ENCODE data around the gene TRMT10A. TPM values are rescaled to one million over a fixed set of nuclear protein-coding genes. Genes with fewer than 3 reads are reported as not detected.

Gene TRMT10A
- total RNA-seq, 1 experiment from 2014 or later = 7.4 TPM

DNA sequence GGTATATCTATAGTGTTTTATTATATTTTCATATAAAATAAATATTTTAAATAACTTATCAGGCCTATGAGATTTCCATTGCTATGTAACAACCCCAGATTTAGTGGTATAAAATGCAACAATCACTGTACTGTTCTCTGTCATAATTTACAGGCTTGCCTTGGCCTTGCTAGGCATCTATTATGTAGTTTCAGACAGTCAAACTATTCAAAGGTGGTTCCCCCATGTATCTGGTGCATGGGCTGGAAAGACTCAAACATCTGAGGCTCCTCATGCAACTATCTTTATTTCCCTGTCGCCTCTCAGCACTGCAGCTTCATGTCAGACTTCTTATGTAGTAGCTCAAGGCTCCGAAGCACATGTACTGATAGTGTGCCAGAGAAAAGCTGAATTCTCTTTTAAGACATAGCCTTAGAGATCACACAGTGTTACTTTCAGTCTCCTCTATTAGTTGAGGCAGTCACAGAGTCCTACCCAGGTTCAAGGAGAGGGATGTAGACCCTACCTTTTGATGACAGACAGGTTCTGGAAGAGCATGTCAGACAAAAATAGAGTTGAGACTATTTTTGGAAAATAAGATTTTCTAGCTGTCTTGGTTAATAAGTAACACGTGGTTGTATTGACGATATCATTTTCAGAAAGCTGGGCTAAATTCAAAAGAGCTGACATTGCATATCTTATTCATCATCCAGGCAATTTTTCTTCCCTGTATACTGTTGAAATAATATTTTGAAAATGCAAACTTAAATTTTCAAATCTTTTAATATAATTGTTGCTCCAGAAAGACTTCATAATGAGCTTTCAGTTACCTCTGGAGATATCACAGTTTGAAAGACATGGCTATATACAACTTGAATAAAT lies 30.2 kb upstream of the TRMT10A start:
- ChIA-PET POLR2A (no interaction called here), RAD21 (ENCODE audit: low non-redundant PET in 1 of 2, low total read pairs in 2 of 2, uncharacterized antibody in 2 of 2, unreplicated experiment in 2 of 2) (no interaction called here), CTCF (no interaction called here)
- BruUV-seq (replicated peaks) = no TSS peak
- no peaks in the 10 kb centered on the region for H3K4me1 ChIP-seq (ENCODE audit: control insufficient read depth in 1 of 2, insufficient read depth in 2 of 2, low read length in 2 of 2)
- no peak overlapping the region for H3K4me2 ChIP-seq (ENCODE audit: low read length)
- H3K9me3 ChIP-seq (ENCODE audit: control insufficient read depth in 1 of 2, insufficient read depth in 1 of 2, low read depth in 1 of 2, low read length in 2 of 2) = no peaks in the 10 kb centered on the region
- no peak overlapping the region for H3K9ac ChIP-seq (ENCODE audit: low read length)
- H3K27ac ChIP-seq (ENCODE audit: low read depth, low read length) = no peak overlapping the region
- H3K4me3 ChIP-seq (replicated peaks in 1 of 2; ENCODE audit: low read depth in 1 of 2, low read length in 2 of 2) = no peak overlapping the region
- no peaks in the 10 kb centered on the region for H3K9me2 ChIP-seq (ENCODE audit: insufficient read depth)
- no peaks in the 10 kb centered on the region for H4K20me1 ChIP-seq (ENCODE audit: insufficient read depth)
- H3K27me3 ChIP-seq (ENCODE audit: insufficient read depth, low read length) = no peaks in the 10 kb centered on the region
- no peaks in the 10 kb centered on the region for H3K79me2 ChIP-seq (ENCODE audit: insufficient read depth, low read length)
- no peak for TF ChIP-seq CTCF (IDR thresholded peaks at IDR 0.05 in 2 of 3, conservative IDR thresholded peaks at IDR 0.05 in 1 of 3; ENCODE audit: borderline replicate concordance in 1 of 3, insufficient read depth in 1 of 3, low read depth in 2 of 3, low read length in 2 of 3)
- TF ChIP-seq, protein P1, sequence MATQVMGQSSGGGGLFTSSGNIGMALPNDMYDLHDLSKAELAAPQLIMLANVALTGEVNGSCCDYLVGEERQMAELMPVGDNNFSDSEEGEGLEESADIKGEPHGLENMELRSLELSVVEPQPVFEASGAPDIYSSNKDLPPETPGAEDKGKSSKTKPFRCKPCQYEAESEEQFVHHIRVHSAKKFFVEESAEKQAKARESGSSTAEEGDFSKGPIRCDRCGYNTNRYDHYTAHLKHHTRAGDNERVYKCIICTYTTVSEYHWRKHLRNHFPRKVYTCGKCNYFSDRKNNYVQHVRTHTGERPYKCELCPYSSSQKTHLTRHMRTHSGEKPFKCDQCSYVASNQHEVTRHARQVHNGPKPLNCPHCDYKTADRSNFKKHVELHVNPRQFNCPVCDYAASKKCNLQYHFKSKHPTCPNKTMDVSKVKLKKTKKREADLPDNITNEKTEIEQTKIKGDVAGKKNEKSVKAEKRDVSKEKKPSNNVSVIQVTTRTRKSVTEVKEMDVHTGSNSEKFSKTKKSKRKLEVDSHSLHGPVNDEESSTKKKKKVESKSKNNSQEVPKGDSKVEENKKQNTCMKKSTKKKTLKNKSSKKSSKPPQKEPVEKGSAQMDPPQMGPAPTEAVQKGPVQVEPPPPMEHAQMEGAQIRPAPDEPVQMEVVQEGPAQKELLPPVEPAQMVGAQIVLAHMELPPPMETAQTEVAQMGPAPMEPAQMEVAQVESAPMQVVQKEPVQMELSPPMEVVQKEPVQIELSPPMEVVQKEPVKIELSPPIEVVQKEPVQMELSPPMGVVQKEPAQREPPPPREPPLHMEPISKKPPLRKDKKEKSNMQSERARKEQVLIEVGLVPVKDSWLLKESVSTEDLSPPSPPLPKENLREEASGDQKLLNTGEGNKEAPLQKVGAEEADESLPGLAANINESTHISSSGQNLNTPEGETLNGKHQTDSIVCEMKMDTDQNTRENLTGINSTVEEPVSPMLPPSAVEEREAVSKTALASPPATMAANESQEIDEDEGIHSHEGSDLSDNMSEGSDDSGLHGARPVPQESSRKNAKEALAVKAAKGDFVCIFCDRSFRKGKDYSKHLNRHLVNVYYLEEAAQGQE (IDR thresholded peaks at IDR 0.05; ENCODE audit: low read depth) = no peak
- TF ChIP-seq CEBPB (IDR thresholded peaks at IDR 0.05; ENCODE audit: low read depth) = no peak
- TF ChIP-seq EZH2 (IDR thresholded peaks at IDR 0.05) = no peak
- TF ChIP-seq POLR2AphosphoS5 (IDR thresholded peaks at IDR 0.05; ENCODE audit: low read depth, low read length) = no peak
- TF ChIP-seq SRF (IDR thresholded peaks at IDR 0.05; ENCODE audit: low read depth) = no peak
- no peak for TF ChIP-seq SP1 (IDR thresholded peaks at IDR 0.05; ENCODE audit: low read depth)
- TF ChIP-seq POLR2A (IDR thresholded peaks at IDR 0.05; ENCODE audit: borderline replicate concordance, extremely low read depth, insufficient read depth, insufficient read length) = no peak
- TF ChIP-seq YY1 (IDR thresholded peaks at IDR 0.05; ENCODE audit: extremely low read depth, insufficient replicate concordance, low read depth, low read length) = no peak
- TF ChIP-seq ZNF274 (IDR thresholded peaks at IDR 0.05; ENCODE audit: low read depth, low read length) = no peak
- TF ChIP-seq FOSL1 (IDR thresholded peaks at IDR 0.05; ENCODE audit: low read depth) = no peak
- no peaks in the 10 kb centered on the region for H3K36me3 ChIP-seq (ENCODE audit: control insufficient read depth in 1 of 2, insufficient read depth in 2 of 2, low read length in 2 of 2)
- ATAC-seq (no peak), DNase-seq (ENCODE audit: low read depth, low spot score) (no peak)
- H2AFZ ChIP-seq (ENCODE audit: low read depth, low read length, poor library complexity, severe bottlenecking) = no peak overlapping the region
- intact Hi-C loops (cut with micrococcal nuclease) = no loop called here

Measured in HCT116 (cell line).